Glomerular visceral epithelial cell (primary cell): ENCODE results near the gene CLTA.

Experiments
- DNase-seq: peaks from one replicate; pipeline ENCODE4 v3.0.0-alpha.2; 2016; ENCODE audit errors: extremely low spot score

CLTA gene, protein sequence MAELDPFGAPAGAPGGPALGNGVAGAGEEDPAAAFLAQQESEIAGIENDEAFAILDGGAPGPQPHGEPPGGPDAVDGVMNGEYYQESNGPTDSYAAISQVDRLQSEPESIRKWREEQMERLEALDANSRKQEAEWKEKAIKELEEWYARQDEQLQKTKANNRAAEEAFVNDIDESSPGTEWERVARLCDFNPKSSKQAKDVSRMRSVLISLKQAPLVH

DNA sequence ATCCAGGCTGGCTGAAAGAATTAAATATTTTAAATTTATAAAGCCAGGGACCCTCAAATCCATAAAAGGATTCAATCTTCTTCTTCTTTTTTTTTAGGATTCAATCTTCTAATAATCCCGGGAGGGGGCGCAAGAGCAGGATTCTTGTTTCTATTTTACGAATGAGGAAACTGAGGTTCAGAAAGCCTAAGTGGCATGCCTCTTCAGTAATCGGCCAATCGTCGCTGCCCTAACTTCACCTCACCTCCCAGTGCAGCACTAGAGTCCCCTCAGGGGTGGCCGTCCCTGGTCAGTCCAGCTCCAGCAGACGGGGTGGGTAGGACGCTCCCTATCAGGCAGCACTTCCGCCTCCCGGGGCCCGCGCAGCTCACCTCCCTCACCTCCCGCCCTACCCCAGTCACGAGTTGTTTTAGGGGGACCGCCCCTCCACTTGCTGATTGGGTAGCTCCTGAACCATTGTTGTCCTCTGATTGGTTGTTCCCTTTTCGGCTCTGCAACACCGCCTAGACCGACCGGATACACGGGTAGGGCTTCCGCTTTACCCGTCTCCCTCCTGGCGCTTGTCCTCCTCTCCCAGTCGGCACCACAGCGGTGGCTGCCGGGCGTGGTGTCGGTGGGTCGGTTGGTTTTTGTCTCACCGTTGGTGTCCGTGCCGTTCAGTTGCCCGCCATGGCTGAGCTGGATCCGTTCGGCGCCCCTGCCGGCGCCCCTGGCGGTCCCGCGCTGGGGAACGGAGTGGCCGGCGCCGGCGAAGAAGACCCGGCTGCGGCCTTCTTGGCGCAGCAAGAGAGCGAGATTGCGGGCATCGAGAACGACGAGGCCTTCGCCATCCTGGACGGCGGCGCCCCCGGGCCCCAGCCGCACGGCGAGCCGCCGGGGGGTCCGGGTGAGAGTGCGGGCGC, at the start of gene CLTA:
CLTA (plus strand) TSS at position 534 of the 902 bp plus-strand sequence; CDS start at position 670, 136 bp downstream.
- peak; percentile 99 for DNase-seq

DNA sequence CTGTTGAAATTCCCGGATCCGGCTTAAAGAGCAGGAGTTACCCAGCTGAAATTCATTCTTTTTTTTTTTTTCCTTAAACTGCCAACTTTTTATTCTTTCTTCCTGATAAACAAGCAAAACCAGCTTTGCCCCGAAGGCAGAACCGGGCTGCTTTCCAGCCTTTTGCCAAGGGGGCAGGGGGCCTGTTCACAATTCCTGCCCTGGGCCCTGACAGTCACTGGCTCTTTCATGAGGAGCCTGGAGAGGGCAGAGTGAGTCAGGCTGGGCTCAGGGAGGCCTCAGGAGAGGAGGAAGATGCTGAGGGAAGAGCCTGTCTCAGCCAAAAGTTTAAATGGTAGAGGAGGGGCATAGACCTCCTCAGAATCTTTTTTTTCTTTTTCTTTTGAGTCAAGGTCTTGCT, 49.4 kb upstream of the CLTA start:
- DNase-seq = peak; percentile 47

DNA sequence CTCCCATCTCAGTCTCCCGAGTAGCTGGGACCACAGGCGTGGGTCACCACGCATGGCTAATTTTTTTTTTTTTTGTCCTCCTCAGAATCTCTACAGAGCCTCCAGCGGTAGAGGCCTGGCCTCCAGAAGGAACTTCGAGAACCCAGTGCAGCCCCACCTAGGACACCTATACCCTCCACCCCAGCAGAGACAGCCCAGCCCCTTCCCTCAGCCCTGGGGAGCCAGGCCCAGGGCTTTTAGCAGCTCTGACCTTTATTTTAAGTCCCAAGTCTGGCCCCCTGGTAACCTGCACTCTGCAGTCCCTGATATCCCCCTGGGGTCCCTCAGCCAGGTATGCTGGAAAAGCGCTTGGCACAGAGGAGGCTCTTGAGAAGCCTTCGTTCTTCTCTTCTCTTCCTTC, 49.0 kb upstream of the CLTA start:
- DNase-seq = no peak

DNA sequence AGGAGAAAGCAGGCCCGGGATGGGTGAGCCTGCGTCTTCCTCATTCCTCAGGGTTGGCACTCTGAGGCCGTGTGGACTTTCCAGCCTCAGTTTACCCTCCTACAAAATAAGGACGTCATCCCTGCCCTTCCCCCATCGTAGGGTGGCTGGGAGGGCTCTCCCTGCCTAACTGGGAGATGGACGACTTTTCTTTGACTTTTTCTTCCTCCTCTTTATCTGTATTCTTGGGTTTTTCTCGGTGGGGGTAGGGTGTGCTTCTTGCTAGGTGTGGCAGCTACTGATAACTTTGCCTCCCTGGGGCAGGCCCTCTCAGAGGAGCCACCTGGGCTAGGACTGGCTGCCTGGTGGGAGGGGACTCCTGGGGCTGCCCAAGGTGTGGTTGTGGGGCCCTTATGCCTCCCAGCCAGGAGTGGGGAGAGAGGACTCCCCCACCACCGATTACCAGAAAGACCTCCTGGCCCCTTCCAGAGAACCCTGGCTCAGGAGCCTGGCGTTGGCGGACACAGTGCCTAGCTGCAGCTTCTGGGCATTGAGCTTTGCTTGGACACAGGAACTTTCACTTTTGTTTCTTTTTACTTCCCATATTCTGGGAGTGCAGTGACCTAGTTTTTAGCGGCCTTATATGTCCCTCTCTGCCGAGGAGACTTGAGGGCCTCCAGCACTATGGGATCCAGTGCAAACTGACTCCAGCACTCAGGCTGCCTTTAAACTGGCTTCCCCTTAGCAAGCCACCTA, 48.0 kb upstream of the CLTA start:
- no peak for DNase-seq

DNA sequence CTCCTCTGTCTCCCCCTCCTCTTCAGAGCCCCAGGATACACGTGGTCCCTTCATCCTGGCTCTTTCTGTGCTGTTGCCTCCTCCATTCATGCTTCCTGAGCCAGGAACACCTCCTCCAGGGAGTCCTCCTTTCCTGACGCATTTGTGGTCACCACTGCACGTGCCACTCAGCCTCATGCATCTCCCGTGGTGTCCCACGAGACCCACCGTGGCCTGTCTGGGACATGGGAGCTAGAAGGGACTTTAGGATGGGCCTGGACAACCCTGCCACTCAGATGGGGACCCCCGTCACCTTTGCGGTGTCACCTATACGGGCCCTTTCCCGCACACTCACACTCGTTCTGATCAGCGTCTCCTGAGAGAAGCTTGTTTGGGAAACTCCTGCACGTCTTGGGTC, 47.5 kb upstream of the CLTA start:
- no peak for DNase-seq

DNA sequence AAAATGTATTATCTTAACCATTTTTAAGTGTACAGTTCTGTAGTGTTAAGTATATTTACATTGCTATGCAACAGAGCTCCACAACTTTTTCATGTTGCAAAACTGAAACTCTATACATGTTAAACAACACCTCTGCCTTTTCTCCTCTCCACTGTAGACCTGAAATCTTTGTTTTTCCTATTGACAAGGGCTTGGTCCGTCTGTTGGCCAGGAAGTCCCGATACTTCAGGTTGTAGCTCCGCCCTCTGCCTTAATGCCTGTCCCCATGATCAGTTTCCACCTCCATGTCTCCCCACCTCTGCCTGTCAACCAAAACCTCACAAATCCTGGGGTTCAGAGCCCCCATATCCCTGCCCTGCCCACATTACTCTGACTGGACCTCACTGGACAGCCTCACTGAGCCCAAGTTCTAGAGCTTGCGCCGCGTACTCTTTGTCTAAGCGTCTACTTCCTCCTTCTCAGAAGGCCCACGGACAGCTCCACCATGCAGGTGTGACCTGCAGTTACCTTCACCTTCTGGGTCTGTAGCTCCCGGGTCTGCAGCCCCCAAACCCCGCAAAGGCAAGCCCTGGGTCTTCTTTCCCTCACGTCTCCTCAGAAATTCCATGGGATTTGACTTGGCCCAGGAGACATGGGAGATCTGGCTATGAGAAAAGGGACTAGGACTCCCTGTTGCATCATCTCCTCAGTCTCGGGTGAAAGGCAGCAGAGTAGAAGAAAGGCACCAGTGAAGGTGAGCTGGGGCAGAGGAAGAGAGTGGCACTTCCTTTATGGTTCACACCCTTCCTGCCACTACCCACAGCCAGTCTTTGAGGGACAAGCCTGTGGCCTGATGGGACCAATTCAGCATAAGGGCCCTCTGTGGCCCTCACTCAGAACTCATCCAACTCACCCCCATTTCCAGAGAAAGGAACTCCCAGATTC, 46.1 kb upstream of the CLTA start:
- DNase-seq = no peak

DNA sequence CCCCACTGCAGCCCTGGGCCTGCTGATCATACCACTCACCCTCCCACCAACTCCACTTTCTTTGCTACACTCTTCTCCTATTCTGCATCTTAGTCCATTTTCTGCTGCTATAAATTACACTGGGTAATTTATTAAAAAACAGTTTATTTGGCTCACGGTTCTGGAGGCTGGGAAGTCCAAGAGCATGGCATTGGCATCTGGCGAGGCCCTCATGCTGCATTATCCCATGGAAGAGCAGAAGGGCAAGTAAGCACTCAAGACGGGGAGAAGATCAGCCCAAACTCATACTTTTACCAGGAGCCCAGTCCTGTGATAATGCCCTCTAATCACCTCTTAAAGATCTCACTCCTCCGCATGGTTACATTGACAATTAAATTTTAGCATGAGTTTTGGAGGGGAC, 44.8 kb upstream of the CLTA start:
- no peak for DNase-seq

DNA sequence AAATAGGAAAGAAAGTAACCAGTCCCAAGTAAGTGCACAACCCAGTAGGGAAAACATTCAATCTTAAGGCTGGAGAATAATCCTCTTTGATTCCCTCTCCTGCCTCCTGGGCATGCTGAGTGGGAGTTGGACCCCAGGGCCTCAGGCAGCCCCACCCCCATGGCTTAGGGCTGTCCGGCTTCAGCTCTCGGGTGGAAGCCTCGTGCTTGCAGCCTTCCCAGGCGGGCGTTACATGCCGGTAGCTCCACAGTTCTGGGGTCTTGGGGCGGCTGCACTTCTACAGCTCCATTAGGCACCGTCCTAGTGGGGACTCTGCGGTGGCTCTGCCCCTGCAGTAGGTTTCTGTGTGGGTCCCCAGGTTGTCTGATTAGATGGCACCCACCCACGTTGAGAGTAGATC, 44.1 kb upstream of the CLTA start:
- no peak for DNase-seq

DNA sequence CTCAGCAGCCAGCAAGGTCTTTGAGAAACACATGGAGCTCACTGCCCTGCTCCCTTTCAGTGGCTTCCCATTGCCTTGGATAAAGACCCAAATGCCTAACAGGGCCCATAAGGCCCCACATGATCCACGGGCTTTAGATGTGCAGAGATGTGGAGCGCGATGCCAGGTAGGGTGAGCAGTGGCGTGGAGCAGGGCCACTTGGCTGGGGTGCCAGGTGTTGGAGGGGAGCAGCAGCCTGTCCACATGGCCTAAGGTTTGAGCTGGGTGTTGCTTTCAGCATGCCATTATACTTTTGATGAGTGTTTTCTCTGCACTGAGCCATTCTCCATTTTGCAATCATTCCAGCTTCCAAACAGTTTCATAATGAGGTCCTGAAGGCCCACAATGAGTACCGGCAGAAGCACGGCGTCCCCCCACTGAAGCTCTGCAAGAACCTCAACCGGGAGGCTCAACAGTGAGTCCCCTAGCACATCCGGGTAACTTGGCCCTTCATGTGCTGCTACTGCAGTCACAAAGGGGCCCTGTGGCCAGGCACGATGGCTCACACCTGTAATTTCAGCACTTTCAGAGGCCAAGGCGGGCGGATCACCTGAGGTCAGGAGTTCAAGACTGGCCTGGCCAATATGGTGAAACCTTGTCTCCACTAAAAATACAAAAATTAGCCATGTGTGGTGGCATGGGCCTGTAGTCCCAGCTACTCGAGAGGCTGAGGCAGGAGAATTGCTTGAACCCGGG, 43.1 kb upstream of the CLTA start:
- DNase-seq = no peak

DNA sequence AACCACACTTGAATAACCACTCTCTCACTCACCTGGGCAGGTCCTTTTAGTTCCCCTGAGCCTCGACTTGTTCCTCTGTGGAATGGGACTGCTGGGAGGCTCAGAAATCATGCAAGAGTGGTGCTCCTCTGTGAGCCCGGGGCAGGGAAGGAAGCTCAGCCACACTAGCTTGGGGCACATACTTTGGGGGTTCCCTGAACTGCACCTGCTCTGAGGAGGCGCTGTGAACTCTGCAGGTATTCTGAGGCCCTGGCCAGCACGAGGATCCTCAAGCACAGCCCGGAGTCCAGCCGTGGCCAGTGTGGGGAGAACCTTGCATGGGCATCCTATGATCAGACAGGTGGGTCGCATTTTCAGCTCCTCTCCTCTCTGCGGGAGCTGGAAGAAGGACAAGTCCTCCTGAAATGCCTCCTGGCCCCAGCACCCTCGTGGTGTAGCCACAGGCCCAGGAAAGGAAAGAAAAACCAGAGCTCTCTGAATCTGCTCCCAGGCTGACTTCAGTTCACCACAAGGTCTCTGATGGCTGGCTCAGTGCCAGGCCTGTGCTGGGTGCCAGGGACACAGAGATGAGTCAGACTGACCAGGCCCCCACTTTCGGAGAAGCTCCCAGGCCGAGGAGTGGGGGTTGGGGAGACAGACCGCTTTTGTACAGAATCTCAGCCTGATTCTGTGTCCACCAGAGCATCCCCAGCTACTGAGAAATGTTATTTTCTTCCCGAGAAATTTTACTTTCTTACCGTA, 42.2 kb upstream of the CLTA start:
- peak; percentile 100 for DNase-seq

DNA sequence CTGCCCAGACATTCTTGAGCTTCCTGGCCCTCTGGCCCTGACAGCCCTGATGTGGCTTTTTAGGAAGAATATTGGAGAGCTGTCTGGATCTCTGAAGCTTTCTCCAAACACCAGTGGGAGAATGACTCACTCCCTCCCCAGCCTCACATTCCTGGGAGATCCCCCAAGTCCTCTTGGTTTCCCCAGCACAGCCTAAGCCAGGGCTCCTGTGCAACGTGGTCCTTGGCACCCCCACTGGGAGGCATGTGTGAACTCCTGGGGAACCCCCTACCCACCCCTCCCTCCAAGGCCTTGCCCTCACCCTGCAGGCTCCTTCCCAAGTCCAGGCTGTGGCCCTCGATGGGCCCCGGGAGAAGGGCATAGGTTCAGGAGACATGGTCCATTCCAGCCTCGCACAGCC, 41.5 kb upstream of the CLTA start:
- peak; percentile 87 for DNase-seq

DNA sequence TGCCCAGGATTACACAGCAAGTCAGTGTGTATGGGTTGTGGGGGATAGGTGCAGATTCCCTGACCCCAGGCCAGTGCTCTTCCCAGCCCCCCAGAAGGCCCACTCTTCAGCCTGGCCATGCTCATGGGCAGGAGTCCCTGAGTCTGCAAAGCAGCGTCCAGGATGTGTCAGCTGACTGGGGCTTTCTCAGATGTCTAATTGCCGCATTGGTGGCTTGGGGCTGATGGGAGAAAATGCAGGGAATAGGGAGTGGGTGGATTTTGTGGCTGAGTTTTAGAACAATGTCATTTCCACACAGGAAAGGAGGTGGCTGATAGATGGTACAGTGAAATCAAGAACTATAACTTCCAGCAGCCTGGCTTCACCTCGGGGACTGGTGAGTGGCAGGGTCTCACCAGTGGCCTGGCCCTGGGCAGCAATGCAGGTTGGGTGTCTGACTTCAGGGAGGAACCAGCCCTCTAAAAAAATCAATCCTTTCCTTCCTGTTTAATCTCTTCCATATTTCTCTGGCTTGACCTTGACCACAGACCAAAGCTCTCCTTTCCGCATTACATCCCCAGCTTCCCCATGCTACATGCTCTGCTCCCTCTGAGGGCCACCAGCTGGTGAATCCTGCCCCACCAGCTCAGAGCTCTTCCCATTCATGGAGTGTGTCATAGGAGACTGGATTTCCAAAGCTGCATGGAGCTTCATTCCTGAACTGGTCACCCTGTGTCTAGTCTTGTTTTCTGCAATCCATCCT, 40.0 kb upstream of the CLTA start:
- no peak for DNase-seq

DNA sequence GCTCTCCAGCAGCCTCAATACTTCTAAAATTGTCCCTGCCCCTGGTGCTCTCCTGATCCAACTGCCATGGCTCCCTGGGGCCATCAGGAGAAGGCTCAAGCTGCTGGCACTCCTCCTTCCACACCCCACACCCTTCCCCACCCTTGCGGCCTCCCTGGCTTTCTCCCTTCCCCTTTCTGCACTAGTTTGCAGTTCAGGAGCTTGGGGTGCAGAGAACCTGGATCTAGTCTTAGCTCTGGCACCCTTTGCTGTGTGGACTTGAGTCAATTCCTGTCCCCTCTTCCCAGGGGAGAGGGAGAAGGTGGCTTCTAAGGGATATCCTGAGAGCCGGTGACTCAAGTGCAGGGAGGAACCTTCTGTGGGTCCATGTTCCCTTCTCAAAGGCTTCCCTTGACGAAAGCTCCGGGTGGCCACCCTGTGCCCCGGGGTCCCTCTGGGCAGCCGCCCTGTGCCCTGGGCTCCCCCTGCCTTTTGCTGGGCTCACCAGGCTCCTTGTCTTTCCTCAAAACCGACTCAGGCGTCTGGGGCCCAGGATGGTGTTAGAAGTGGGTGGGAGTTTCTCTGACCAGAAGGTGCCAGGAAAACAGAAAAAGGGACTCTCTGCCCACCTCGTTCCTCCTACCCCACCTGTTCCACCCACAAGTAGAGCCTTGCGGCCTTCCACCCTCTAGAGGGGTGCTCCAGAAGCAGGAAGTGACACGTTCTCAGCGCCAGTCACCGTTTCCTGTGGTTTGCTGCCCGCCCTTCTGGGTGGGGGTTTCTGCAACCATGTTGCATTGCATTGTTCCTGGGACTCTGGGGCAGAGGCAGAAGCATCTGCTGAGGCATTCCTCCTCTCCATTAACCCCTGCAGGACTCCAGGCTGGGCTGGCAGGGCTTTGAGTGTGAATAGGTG, 39.2 kb upstream of the CLTA start:
- DNase-seq = peak; percentile 88

DNA sequence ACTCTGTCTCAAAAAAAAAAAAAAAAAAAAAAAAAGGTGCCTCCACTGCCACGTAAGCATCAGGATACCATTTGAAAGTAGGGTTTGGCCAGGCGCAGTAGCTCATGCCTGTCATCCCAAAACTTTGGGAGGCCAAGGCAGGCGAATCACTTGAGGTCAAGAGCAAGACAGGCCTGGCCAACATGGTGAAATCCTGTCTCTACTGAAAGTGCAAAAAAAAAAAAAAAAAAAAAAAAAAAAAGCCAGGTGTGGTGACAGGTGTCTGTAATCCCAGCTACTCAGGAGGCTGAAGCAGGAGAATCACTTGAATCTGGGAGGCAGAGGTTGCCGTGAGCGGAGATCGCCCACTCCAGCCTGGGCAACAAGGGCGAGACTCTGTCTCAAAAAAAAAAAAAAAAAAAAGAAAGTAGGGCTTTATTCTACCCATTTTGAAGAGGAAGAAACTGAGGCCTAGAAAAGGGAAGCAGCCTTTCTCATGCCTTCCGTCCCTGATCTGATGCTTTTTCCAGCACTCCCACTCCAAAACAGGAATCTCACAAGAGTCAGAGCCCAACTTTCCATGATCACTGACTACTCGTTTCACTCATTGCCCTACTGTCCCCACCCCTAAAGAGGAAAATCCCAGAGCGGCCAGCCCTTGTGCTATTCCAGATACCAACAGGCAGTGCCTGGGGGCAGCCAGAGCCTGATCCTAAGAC, 37.8 kb upstream of the CLTA start:
- no peak for DNase-seq

DNA sequence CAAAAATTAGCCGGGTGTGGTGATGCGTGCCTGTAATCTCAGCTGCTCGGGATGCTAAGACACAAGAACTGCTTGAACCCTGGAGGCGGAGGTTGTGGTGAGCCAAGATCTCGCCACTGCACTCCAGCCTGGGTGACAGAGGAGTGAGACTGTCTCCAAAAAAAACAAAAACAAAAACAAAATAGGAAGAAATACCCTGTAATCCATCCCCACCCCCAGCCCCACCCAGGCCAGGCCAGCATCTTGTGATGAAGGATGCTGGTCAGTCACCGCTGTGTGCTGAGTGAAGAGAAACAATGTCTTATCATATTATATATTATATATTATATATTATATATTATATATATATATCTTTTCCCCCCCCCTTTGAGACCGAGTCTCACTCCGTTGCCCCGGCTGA, 37.0 kb upstream of the CLTA start:
- no peak for DNase-seq

DNA sequence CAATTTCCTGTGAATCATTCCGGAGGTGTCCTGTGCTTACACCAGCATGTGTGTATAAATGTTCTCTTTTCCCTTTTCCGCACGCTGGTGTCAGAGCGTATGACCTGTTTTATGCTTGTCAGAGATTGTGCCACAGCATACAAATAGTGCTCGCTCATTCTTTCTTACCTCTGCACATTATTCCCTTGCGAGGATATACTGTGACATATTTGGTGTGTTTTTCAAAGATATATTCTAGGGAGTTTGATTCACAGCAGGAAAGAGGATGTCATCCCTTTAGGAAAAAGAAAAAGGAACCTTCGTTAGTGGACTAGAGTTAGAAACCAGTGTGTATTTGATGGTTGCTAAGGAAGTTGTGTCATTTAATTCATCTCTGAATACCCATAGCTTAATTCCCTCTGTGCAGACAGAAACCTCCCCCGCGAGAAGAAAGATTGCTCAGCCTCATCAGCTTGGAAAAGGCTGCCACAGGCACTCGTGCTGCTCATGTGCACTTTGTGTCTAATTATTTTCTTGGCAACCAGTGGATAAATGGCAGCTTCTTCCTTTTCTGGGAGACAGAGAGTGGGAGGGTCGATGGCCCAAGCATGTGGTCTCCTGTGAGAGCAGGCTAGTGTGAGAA, 36.3 kb upstream of the CLTA start:
- DNase-seq = peak; percentile 78

DNA sequence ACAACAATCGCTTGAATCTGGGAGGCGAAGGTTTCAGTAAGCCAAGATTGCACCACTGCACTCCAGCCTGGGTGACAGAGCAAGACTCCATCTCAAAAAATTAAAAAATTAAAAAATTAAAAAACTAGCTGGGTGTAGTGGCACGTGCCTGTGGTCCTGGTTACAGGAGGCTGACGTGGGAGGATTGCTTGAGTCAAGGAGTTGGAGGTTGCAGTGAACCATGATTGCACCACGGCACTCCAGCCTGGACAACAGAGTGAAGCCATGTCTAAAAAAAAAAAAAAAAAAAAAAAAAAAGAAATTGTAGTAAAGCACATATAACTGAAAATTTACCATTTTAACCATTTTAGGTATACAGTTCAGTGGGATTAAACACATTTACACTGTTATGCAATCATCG, 34.6 kb upstream of the CLTA start:
- no peak for DNase-seq
